Activated CD4-positive, alpha-beta T cell treated with anti-CD3 and anti-CD28 coated beads, Interleukin-2, Interleukin-6, amounts not matched to agents 100 ng/mL and 50 ng/mL, durations not matched to agents 16 hours and 8 hours (primary cell): Measurements from ENCODE around the gene OTOP3.
"Not testable (repeated sequence)": the region's sequence is repeated elsewhere in the genome, so short reads cannot be mapped to it uniquely, and the experiment has no call there.

ENCODE experiments used
- DNase-seq: peaks from one replicate; pipeline ENCODE4 v3.0.0-alpha.2; 2020

Gene OTOP3

GRCh38 chr17:74935585-74936469 lies at the start of gene OTOP3:
Gene OTOP3, plus strand, starts transcription at chr17:74935898. Its CDS starts 24 bp downstream, at chr17:74935922.
- DNase-seq = no peak

- no peak for DNase-seq
These were observed 47.2 kb upstream of the OTOP3 start for GRCh38 chr17:74888469-74888868.

- DNase-seq = no peak
These were observed 45.1 kb upstream of the OTOP3 start for GRCh38 chr17:74890554-74890953.

GRCh38 chr17:74892013-74892841 lies 43.5 kb upstream of the OTOP3 start:
- no peak for DNase-seq

GRCh38 chr17:74892974-74893911 lies 42.5 kb upstream of the OTOP3 start, which contains the start of gene FADS6:
Gene FADS6, minus strand, starts transcription at chr17:74893633. Its CDS starts 38 bp downstream, at chr17:74893595.
- DNase-seq = no peak

GRCh38 chr17:74893936-74894671 lies 41.6 kb upstream of the OTOP3 start:
- DNase-seq = no peak

GRCh38 chr17:74898376-74898946 lies 37.2 kb upstream of the OTOP3 start:
- DNase-seq = no peak

- DNase-seq = no peak
These were observed 35.5 kb upstream of the OTOP3 start for GRCh38 chr17:74900208-74900607.

- no peak for DNase-seq
These were observed 34.2 kb upstream of the OTOP3 start for GRCh38 chr17:74901353-74902135.

GRCh38 chr17:74903034-74903433 lies 32.7 kb upstream of the OTOP3 start:
- no peak for DNase-seq

- no peak for DNase-seq
These were observed 32.0 kb upstream of the OTOP3 start for GRCh38 chr17:74903671-74904070.

GRCh38 chr17:74904687-74905409 lies 30.9 kb upstream of the OTOP3 start:
- no peak for DNase-seq

GRCh38 chr17:74906214-74906793 lies 29.4 kb upstream of the OTOP3 start:
- DNase-seq = not testable (repeated sequence)

GRCh38 chr17:74907012-74907411 lies 28.7 kb upstream of the OTOP3 start:
- DNase-seq = no peak

- not testable (repeated sequence) for DNase-seq
These were observed 26.6 kb upstream of the OTOP3 start for GRCh38 chr17:74909097-74909496.

- DNase-seq = not testable (repeated sequence)
These were observed 24.3 kb upstream of the OTOP3 start for GRCh38 chr17:74911423-74911822.

GRCh38 chr17:74916136-74916850 lies 19.4 kb upstream of the OTOP3 start:
- DNase-seq = no peak

- DNase-seq = no peak
These were observed 18.9 kb upstream of the OTOP3 start for GRCh38 chr17:74916851-74917199.

- no peak for DNase-seq
These were observed 18.3 kb upstream of the OTOP3 start for GRCh38 chr17:74917430-74917829.
